T-cell (primary cell): ENCODE data around the gene SH3RF2. TPM values are rescaled to one million over a fixed set of nuclear protein-coding genes. Genes with fewer than 3 reads are reported as not detected.

Source experiments
- ATAC-seq, 4 experiments: fragments of 200-7000 bp in 3 of 4; fragments of 150-1000 bp in 1 of 4; cut with Tn5 transposase; replicated peaks in 1 of 4; 1 replicate in 3 of 4; 2 replicates in 1 of 4; pipeline ENCODE4 v1.10.0; 2021; ENCODE audit warnings: moderate library complexity in 3 of 4, mild to moderate bottlenecking in 2 of 4, moderate number of reproducible peaks in 1 of 4
- CTCF ChIA-PET, 2 donors: fragments of 300-600 bp; sonication (Branson Sonifier 250); formaldehyde crosslinking; loops; one replicate each; lab custom pipeline; 2022; ENCODE audit warnings: antibody characterized with exemption in 2 of 2; lab: Charles Lee
- POLR2A ChIA-PET, 2 donors: fragments of 300-600 bp; sonication (Branson Sonifier 250); formaldehyde crosslinking; loops; one replicate each; lab custom pipeline; 2022; ENCODE audit warnings: antibody characterized with exemption in 2 of 2; lab: Charles Lee
- DNase-seq, 35 experiments: peaks; one replicate each; pipeline versions ENCODE4 v3.0.0 to v3.0.0-alpha.2; 2013 to 2023
- H3K27ac ChIP-seq: one replicate; pipeline ENCODE4 v1.5.1; 2013; ENCODE audit warnings: low read length
- H3K27me3 ChIP-seq, 2 experiments: replicated peaks in 1 of 2; 1 replicate in 1 of 2; 2 replicates in 1 of 2; pipeline versions ENCODE4 v1.6.1 to v1.7.0; 2013; ENCODE audit warnings: low read length in 1 of 2, mixed read lengths in 1 of 2; ENCODE audit not compliant: control insufficient read depth in 2 of 2, insufficient read depth in 2 of 2; ENCODE audit errors: extremely low read depth in 1 of 2
- H3K36me3 ChIP-seq, 2 donors: 1 replicate in 1 of 2; 2 replicates in 1 of 2; pipeline versions ENCODE4 v1.6.1 to v1.7.0; 2013; ENCODE audit warnings: low read length in 1 of 2; ENCODE audit not compliant: control insufficient read depth in 2 of 2, insufficient read depth in 1 of 2; ENCODE audit errors: extremely low read depth in 1 of 2
- H3K4me1 ChIP-seq, 2 experiments: 1 replicate in 1 of 2; 2 replicates in 1 of 2; pipeline versions ENCODE4 v1.6.1 to v1.7.0; 2013; ENCODE audit warnings: low read length in 2 of 2, mixed read lengths in 1 of 2; ENCODE audit not compliant: insufficient read depth in 2 of 2, control insufficient read depth in 1 of 2; ENCODE audit errors: extremely low read depth in 1 of 2
- H3K4me3 ChIP-seq, 2 donors: 1 replicate in 1 of 2; 2 replicates in 1 of 2; pipeline versions ENCODE4 v1.5.1 to v1.7.0; 2013; ENCODE audit warnings: mild to moderate bottlenecking in 2 of 2, low read length in 1 of 2, moderate library complexity in 1 of 2; ENCODE audit not compliant: control insufficient read depth in 1 of 2; ENCODE audit errors: extremely low read depth in 1 of 2
- H3K9me3 ChIP-seq: 2 replicates; pipeline ENCODE4 v1.7.0; 2013
- H3K27ac Mint-ChIP-seq, 2 donors: one replicate each; pipeline ENCODE4 v1.8.0; 2020 to 2021; ENCODE audit warnings: mild to moderate bottlenecking in 2 of 2, mixed read lengths in 2 of 2
- H3K27me3 Mint-ChIP-seq, 2 donors: one replicate each; pipeline ENCODE4 v1.8.0; 2021 to 2022; ENCODE audit warnings: mixed read lengths in 2 of 2
- H3K36me3 Mint-ChIP-seq: one replicate; pipeline ENCODE4 v1.8.0; 2021; ENCODE audit warnings: mixed read lengths
- H3K4me1 Mint-ChIP-seq, 3 donors: one replicate each; pipeline ENCODE4 v1.8.0; 2020 to 2022; ENCODE audit warnings: mixed read lengths in 3 of 3, mild to moderate bottlenecking in 1 of 3
- H3K4me3 Mint-ChIP-seq, 3 donors: one replicate each; pipeline ENCODE4 v1.8.0; 2020 to 2022; ENCODE audit warnings: mild to moderate bottlenecking in 3 of 3, mixed read lengths in 3 of 3, moderate library complexity in 3 of 3
- H3K9me3 Mint-ChIP-seq, 3 donors: one replicate each; pipeline ENCODE4 v1.8.0; 2020 to 2022; ENCODE audit warnings: mixed read lengths in 3 of 3
- whole genome bisulfite sequencing: methylation state at CpG from one replicate; pipeline ENCODE4 v1.1.5; 2013; ENCODE audit warnings: missing lambda C conversion rate; ENCODE audit not compliant: insufficient coverage; 5-methylcytosine and 5-hydroxymethylcytosine counted together
- total RNA-seq, 35 experiments: library from RNA in 6 of 35; stranded (reverse) in 6 of 35; fragments of 120-200 nt in 1 of 35; gene quantifications; one replicate each; pipeline versions ENCODE4 v1.2.1 to v1.2.4 and lab custom pipeline; 2013 to 2026

Gene SH3RF2
- total RNA-seq, 5 donors from 2014 or later (not counting 1 experiment from before 2014, with no cell fraction given), result 0.26 to 0.75 (median 0.37) TPM; not detected in 1

GRCh38 chr5:146076455-146076854 lies 140.1 kb downstream of the SH3RF2 start:
- peaks cover 0 to 14% (median 13%) of the 10 kb centered on the region in 3 donors for H3K4me1 Mint-ChIP-seq
- POLR2A ChIA-PET, result no interaction called here
- H3K36me3 Mint-ChIP-seq, result no peaks in the 10 kb centered on the region

GRCh38 chr5:146078566-146078965 lies 142.2 kb downstream of the SH3RF2 start:
- H3K36me3 Mint-ChIP-seq, result no peaks in the 10 kb centered on the region
- WGBS, result no CpG with 5 or more reads among the region's 2 CpGs
- ATAC-seq (no peak), DNase-seq (no peak)
- POLR2A ChIA-PET, result no interaction called here
- Histone ChIP-seq H3K27me3 (peaks cover 0 to 5% of the 10 kb centered on the region in 2 experiments), H3K27ac (no peak overlapping the region), H3K4me1 (peaks cover 3 to 4% of the 10 kb centered on the region in 2 experiments), H3K4me3 (no peak overlapping the region), H3K9me3 (no peaks in the 10 kb centered on the region), H3K36me3 (no peaks in the 10 kb centered on the region)
- no peak overlapping the region for H3K27ac Mint-ChIP-seq
- H3K4me1 Mint-ChIP-seq, result peaks cover 0 to 14% (median 13%) of the 10 kb centered on the region in 3 donors
- CTCF ChIA-PET, result no interaction called here
- peaks cover 1 to 10% of the 10 kb centered on the region in 2 donors for H3K27me3 Mint-ChIP-seq
- H3K4me3 Mint-ChIP-seq, result no peak overlapping the region
- H3K9me3 Mint-ChIP-seq, result no peaks in the 10 kb centered on the region

More at GRCh38 chr5:146076455-146076854, 140.1 kb downstream of the SH3RF2 start:
- Histone ChIP-seq H3K4me1 (peaks cover 3 to 4% of the 10 kb centered on the region in 2 experiments), H3K36me3 (no peaks in the 10 kb centered on the region), H3K9me3 (no peaks in the 10 kb centered on the region), H3K27me3 (peaks cover 0 to 5% of the 10 kb centered on the region in 2 experiments), H3K4me3 (no peak overlapping the region), H3K27ac (no peak overlapping the region)
- CTCF ChIA-PET, result no interaction called here
- 74% methylated on average over 3 of the region's 4 CpGs for WGBS
- ATAC-seq (no peak), DNase-seq (no peak)
- Mint-ChIP-seq H3K27me3 (peaks cover 4 to 12% of the 10 kb centered on the region in 2 donors), H3K27ac (no peak overlapping the region), H3K9me3 (no peaks in the 10 kb centered on the region), H3K4me3 (no peak overlapping the region)

GRCh38 chr5:146079695-146080373 lies 143.5 kb downstream of the SH3RF2 start:
- no peak overlapping the region for H3K27ac Mint-ChIP-seq
- H3K9me3 ChIP-seq, result no peaks in the 10 kb centered on the region
- POLR2A ChIA-PET, result no interaction called here
- H3K4me1 Mint-ChIP-seq, result peaks cover 0 to 14% (median 13%) of the 10 kb centered on the region in 3 donors
- no peaks in the 10 kb centered on the region for H3K36me3 ChIP-seq
- peaks cover 0 to 3% of the 10 kb centered on the region in 2 experiments for H3K27me3 ChIP-seq
- no peaks in the 10 kb centered on the region for H3K9me3 Mint-ChIP-seq
- no peak overlapping the region for H3K4me3 ChIP-seq
- no peak overlapping the region for H3K27ac ChIP-seq
- ATAC-seq (no peak), DNase-seq (peak in 1 of 35 experiments; percentile 13)
- CTCF ChIA-PET, result no interaction called here
- no peak overlapping the region for H3K4me3 Mint-ChIP-seq
- H3K4me1 ChIP-seq, result peaks cover 3 to 4% of the 10 kb centered on the region in 2 experiments
- WGBS, result 0% methylated on average over 1 of the region's 7 CpGs
- H3K36me3 Mint-ChIP-seq, result no peaks in the 10 kb centered on the region
- H3K27me3 Mint-ChIP-seq, result peaks cover 0 to 8% of the 10 kb centered on the region in 2 donors

- peaks cover 0 to 6% of the 10 kb centered on the region in 2 donors for H3K27me3 Mint-ChIP-seq
- ChIA-PET POLR2A (no interaction called here), CTCF (no interaction called here)
- Histone ChIP-seq H3K36me3 (no peaks in the 10 kb centered on the region), H3K27ac (no peak overlapping the region), H3K27me3 (no peaks in the 10 kb centered on the region), H3K9me3 (no peaks in the 10 kb centered on the region), H3K4me3 (no peak overlapping the region), H3K4me1 (peaks cover 3 to 4% of the 10 kb centered on the region in 2 experiments)
- no peaks in the 10 kb centered on the region for H3K9me3 Mint-ChIP-seq
- WGBS, result 100% methylated on average over 1 of the region's 6 CpGs
- H3K4me1 Mint-ChIP-seq, result peaks cover 0 to 14% (median 13%) of the 10 kb centered on the region in 3 donors
- H3K27ac Mint-ChIP-seq, result no peak overlapping the region
- no peak overlapping the region for H3K4me3 Mint-ChIP-seq
- ATAC-seq (no peak), DNase-seq (no peak)
- H3K36me3 Mint-ChIP-seq, result no peaks in the 10 kb centered on the region
Observed at GRCh38 chr5:146081556-146081955, 145.2 kb downstream of the SH3RF2 start.

- POLR2A ChIA-PET, result no interaction called here
- Histone ChIP-seq H3K36me3 (no peaks in the 10 kb centered on the region), H3K4me1 (peaks cover 3 to 4% of the 10 kb centered on the region in 2 experiments), H3K9me3 (no peaks in the 10 kb centered on the region), H3K4me3 (no peak overlapping the region), H3K27ac (no peak overlapping the region), H3K27me3 (no peaks in the 10 kb centered on the region)
- Mint-ChIP-seq H3K4me1 (peaks cover 0 to 14% (median 13%) of the 10 kb centered on the region in 3 donors), H3K4me3 (no peak overlapping the region), H3K27me3 (peaks cover 0 to 6% of the 10 kb centered on the region in 2 donors), H3K9me3 (no peaks in the 10 kb centered on the region), H3K36me3 (no peaks in the 10 kb centered on the region), H3K27ac (no peak overlapping the region)
- DNase-seq (no peak), ATAC-seq (no peak)
- CTCF ChIA-PET, result no interaction called here
- WGBS, result 88% methylated on average over 1 of the region's 3 CpGs
Observed at GRCh38 chr5:146082798-146083197, 146.4 kb downstream of the SH3RF2 start.

GRCh38 chr5:146084376-146084775 lies 148.0 kb downstream of the SH3RF2 start:
- Histone ChIP-seq H3K4me1 (peaks cover 3 to 4% of the 10 kb centered on the region in 2 experiments), H3K27me3 (no peaks in the 10 kb centered on the region), H3K9me3 (no peaks in the 10 kb centered on the region), H3K27ac (no peak overlapping the region), H3K4me3 (no peak overlapping the region), H3K36me3 (no peaks in the 10 kb centered on the region)
- Mint-ChIP-seq H3K27ac (no peak overlapping the region), H3K27me3 (peaks cover 0 to 6% of the 10 kb centered on the region in 2 donors), H3K9me3 (no peaks in the 10 kb centered on the region), H3K4me1 (peaks cover 0 to 9% (median 9%) of the 10 kb centered on the region in 3 donors), H3K36me3 (no peaks in the 10 kb centered on the region), H3K4me3 (no peak overlapping the region)
- ATAC-seq (no peak), DNase-seq (no peak)
- WGBS, result 87% methylated on average over 2 of the region's 4 CpGs
- CTCF ChIA-PET, result no interaction called here
- POLR2A ChIA-PET, result no interaction called here
